DMS53 treated with DMSO at 0.1 percent for 48 hours (cell line): ENCODE measurements around the gene HOOK1.

ENCODE experiments used
- DNase-seq: peaks from one replicate; lab custom pipeline; 2025; ENCODE audit not compliant: unreplicated experiment; lab: John Stamatoyannopoulos, UW

Gene HOOK1

DNA sequence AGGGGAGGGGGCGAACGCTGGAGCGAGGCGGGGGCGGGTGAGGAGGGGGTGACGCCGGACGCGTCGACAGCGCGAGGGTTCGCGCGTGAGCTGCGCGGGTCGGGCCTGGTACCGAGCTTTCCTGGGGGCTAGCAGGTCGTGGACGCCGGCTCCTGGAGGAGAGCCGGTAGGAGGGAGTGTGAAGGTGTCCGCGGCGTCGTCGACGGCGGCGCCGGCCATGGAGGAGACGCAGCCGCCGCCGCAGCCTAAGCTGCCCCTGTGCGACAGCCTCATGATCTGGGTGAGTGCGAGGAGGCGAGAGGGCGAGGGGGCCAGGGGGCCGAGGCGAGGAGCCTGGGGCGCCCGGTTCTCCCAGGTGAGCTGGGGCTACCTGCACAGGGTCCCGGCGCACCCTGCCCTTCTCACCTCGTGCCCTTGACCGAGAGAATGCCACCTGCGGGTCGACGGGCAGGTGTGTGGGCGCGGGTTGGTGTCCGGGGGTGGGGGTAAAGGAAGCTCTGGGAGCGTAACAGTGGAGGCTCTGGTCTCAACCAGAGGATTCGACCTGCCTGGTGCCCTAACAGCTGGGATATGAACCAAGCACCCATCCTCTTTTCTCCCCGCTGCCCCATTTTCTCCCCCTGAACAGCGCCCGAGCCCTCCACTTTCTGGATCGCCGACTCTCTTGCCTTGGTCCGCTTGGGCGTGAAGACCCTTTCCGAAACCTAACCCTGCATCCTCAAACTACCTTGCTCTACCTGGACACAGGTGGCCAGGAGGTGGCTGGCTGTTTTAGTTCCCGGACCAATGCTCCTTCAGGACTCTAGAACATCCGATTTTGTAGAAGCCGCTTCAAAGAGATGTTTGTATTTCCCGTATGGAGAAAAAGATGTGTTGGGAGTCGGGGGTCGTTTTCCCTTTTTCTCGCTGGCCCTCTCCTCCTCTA, at the start of gene HOOK1:
HOOK1 (plus strand) TSS at position 49 of the 925 bp plus-strand sequence; CDS start at position 218, 169 bp downstream.
- DNase-seq = peak; percentile 86

DNA sequence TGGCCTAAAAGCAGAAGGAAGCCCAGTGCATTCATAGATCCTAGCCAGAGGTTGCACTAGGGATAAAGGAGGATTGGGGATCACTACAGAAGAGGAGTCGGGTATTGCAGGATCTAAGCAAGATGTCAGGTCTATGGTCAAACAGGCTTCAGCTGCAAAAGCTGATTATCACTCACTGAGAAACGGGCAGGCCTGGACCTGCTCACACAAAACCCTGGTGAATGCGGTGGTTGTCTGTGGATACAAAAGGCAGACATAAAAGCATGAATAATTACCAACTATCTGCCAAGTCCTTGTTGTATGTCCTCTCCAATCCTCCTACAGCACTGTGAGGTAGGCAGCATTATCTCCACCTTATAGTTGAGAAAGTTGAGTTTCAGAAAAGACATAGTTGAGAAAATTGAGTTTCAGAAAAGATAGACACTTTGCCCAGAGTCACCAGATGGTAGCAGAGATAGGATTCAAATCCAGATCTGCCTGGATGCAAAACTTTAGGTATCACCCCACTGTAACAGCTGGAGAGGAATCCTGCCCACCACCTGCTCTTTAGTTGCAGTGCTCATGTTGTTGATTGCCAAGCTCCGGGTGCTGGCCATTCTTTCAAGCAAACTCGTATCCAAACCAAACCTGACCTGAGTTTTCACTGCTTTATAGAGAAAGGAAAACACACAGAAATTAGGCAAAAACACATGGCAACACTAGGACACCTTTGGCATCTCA, 49.6 kb upstream of the HOOK1 start:
- no peak for DNase-seq

DNA sequence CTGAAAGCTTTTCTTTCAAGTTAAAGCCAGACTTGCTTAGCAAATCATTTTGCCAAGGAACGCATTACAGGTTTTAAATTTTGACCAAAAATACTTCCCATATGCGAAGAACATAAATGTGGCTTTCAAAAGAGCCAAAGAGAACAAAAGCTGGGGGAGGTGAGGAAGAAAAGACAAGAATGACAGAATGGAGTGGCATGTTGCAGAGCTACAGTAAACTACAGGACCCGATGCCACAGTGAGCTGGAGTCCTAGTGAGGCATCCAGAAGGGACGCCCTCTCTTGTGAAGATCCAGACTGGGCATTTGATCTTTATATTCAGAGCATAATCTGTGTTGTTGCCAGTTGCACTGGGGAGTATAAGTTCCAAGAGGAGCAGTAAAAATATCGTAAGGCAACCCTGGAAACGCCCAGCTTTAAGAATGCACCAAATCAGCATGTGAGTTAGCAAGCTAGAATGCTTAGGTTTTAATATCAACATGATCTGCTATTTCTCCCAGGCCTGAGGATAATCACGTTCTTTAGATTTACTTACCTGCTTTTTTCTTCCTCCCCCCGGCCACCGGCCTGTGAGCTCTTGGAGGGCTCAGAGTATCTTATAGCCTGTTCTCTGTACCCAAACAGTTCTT, 48.4 kb upstream of the HOOK1 start:
- DNase-seq = no peak

DNA sequence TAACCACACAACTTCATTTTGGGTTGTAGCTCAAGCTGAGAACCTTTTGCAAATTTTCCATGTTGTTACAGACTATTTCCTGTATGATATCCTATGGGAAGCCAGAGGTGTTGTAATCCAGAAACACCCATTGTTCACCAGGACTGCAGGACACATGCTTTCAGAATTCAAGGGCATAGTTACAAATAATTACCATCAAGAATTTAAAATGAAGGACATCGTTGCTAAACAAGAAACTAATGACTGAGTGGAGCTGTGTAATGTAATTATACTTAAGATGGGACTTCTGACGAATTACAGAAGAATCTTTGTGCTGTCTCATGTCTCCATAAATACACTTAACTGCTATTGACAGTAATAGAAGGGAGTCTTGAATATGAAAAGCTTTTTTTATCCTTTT, 47.6 kb upstream of the HOOK1 start:
- no peak for DNase-seq

DNA sequence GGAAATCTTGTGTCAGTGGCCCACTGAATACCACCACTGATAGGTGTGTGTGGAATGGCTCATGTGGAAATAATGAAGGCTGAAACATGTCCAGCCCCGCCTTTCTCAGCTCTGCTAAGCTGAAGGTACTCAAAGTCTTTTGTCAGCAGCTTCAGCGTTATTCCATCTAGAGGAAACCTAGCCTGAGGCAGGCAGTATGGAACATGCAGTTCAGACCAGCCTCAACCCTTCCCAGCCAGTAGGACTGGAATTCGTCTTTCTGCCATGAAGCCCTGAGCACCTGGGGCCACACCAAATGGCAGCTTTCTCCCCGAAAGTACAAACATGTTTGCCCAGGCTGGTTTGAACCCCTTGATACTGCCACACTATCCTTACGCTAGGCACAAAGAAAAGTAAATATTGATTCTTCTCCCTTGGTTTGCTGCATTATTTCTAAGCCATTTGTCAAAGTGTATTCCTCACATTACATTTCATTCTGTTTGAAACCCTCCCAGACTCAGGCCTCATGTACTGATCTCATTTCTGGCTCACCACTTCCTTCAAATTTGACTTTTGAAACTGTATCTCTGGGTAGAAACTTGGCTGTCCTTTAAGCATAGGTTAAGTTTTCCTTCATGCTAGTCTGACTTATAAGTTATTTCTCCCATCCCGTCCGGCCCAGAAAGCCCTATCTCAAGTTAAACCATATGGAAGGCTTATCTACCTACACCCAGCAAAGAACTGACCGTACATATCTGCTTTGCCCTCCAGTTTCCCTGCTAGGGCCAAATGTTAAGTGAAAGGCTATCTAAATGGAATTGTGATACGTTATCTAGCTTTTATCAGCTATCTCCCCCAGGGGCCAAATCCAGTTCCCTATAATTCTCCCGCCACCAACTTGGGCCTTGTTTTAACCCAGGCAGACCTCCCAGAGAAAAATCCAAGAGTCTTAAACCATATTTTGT, 45.7 kb upstream of the HOOK1 start:
- DNase-seq = peak; percentile 88

DNA sequence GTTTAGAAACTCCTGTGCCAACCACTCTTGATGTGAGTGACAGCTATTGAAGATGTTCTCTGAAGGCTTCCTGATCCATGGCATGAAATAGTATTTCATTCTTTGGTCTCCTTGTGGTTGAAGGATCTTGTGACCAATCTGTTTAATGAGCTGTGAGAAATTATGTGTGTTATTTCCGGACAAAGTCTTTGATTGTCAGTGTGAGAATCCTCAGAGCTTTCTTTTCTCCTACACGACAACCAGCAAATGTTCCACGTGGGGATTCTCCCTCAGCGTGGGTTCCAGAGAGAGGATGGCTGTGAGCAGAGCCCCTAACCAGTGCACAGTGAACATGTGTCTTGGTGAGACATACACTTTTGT, 45.0 kb upstream of the HOOK1 start:
- no peak for DNase-seq

DNA sequence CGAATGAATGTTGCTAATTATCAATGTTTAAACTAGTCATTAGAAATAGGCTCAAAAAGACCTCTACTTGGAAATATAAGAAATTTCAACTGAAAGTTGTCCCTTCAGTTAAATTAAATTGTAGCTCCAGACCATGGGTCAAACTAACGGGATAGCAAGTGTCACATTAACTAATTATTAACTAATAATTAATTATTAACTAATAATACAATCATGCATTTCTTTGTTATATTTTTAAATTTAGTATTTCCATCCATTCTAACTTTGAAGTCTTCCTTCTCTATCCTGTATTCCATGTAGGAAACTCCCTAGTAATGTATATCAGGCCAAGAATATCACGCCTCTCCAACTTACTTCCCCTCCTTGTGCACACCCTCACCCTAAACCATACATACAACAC, 43.4 kb upstream of the HOOK1 start:
- no peak for DNase-seq

DNA sequence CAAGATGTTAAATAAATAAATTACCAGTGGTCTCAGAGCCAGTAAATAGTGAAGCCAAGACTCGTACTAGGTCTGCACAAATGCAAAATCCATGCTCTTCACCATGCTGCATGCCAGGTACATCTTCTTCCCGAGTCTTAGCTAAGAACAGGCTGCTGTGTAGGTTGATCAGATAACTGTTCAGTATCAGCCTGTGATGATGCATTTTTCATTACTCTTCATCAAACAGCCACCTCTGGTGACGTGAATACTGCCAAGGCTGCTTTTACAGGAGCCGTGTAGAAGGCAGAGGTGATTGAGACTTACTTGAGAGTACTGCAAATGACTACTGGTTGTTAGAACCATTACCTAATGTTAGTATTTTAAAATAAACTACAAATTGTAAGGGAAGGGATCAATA, 39.3 kb upstream of the HOOK1 start:
- no peak for DNase-seq

DNA sequence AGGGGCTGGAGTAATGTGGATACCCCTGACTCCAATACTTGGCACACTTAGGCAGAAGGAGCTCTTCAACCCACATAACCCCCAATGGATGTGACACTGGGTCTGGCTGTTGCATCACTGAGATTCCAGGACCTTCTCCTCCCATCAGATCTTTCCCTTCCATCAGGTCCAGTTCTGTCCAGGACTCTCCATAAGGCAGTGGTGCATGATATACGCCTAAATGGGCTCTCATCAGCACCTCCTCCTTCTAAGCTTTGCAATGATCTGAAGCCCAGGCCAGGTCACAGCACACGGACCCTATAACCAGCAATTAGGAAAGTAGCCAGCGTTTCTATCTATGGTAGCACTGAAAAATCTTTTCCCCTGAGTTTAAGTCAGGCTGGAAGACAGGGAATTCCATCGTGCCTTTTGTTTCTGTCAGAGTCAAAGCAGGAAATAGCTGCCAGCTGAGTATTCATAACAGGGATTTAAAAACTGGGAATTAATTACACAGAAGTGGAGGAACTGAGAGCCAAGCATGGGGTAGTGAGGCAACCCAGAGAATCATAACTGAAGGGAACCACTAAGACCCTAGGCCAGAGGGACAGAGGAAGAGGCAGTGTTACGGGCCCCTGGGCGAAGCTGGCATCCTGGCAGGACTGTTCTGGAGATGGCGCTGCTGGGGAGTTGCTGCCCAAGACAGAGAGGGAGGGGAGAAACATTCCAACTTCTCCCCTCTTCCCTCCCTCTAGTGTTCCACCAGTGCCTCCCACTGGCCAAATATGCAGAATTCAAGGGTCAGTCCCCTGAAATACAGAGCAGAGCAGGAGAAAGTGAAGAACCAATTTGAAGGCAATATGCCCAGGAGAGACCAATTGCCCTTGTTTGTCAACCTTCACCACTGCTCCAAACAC, 37.5 kb upstream of the HOOK1 start:
- no peak for DNase-seq

DNA sequence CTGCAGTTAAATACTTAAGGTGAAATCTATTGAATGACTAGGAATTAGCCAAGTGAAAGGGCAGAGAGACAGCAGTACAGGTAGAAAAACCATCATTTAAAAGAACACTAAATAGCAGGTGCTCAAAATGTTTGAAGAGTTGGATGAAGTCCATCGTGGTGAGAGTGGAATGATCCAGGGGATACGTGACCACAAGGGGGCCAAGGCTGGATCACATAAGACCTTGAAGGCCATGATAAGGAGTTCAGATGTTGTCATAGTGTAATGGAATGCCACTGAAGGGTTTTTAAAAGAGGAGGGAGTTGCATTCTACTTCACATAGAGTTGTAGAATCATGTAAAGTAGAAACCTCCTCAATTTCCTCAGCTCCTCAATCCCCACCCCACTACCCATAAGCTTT, 34.8 kb upstream of the HOOK1 start:
- DNase-seq = no peak

DNA sequence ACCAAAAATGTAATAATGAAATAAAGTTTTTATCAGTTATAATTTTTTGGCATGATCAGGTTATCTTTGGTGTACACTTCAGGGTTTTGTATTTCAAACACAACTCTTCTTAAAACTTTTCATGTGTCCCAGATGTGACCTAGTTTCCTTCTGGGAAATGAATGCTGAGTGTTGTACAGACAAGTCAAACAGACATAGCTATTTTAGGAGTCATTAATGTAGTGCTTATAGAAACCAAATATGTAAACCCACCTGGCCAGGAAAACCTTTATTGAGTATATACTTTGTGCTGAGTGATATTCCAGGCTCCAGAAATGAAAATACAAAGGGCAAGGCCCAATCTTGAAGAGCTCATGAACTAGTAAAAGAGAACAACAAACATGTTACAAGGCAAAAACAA, 25.9 kb upstream of the HOOK1 start:
- no peak for DNase-seq

DNA sequence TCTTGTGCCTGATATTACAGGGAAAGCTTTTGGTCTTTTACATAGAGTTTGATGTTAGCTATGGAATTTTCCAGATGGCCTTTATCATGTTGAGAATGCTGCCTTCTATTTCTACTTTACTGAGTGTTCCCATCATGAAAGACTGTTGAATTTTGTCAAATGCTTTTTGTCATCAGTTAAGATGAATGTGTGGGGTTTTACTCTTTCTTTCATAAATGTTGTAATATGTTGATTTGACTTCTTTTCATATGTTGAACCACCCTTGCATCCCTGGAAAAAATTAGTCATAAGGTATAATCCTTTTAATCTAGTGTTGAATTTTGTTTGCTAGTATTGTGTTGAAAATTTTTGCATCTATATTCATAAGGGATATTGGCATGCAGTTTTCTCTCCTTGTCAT, 16.1 kb upstream of the HOOK1 start:
- no peak for DNase-seq

DNA sequence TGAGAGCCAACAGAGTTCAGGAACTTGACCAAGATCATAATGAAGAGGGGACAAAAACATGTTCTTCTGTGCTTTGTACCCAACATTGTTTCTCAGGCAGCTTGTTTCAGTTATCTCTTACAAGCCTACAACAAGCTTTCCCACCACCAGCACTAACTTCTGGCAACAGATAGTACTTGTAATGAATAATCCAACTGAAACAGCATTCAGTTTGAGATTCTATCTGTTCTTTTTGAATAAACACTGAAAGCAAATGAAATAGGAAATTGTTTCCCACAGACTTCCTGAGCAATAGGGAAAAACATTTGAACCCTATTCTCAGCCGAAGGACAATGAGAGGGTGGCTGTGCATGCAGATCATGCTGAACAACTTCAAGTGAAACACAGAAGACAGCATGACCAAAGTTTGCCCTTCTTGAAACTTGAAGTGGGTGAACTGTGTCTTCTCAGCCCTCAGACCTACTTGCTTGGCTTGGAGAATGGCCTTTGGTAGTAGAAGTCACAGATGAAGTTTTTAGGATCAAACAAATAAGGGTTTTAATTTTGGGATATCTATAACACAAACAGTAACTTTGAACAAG, 11.2 kb upstream of the HOOK1 start:
- no peak for DNase-seq

DNA sequence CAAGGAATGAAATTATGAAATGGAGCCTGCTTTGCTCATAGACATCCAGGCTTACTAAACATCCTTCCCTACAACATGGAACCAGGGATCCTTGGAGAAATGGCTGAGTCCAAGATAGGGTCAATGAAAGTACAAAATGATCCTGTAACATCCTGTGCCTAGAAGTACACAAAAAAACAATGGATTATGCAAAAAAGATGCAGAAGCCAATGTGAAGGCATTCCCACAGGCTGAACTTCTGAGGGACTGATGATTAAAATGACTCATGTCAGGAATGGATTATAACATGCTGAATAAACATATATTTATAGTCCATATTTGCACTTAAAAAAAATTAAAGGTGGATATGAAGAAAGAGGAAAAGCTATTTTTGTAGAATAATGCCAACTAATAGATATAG, 10.4 kb upstream of the HOOK1 start:
- DNase-seq = no peak

DNA sequence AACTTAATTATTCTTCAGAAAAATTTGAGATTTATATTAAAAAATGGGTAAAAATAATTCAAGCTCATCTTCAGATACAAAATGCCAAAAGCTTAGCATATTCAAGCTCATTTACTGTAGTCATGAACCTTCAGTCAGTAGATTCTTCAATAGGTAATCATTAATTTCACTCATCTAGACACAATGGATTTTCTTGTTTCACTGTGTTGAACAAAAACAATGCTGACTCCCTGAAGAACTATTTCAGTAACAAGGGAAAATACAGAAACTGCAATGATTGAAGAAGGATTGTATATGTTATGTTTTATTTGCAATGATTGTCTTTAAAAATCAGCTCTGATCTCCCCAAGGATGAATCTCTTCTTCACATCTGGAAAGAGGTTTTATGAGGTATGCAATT, 9.2 kb upstream of the HOOK1 start:
- no peak for DNase-seq

DNA sequence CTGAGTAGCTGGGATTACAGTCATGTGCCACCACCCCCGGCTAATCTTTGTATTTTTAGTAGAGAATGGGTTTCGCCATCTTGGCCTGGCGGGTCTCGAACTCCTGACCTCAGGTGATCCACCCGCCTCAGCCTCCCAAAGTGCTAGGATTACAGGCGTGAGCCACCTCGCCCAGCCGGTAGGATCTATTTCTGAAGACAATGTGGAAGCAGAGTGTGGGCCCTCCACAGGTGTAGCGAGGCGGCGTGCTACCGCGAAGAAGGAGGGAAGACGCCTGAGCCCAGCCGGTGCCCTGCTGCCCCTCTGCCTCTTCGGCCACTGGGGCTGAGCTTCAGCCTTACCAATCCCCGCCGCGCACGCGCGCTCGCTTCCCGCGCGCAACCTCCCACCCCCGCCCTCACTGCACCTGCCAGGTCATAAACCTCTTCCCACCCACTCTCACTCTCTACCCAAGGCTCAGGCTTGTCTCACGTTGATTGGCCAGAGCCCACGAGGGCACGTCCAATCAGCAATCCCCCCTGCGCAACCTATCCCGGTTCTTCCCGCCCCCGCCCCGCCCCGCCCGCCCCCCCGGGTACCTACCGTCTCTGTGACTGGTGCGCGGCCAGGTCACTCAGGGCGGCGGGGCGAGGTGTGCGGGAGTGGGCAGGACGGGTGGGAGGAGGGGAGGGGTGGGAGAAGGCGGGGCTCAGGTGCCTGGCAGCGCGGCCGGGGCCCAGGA, 409 bp upstream of the HOOK1 start:
- DNase-seq = peak; percentile 99

DNA sequence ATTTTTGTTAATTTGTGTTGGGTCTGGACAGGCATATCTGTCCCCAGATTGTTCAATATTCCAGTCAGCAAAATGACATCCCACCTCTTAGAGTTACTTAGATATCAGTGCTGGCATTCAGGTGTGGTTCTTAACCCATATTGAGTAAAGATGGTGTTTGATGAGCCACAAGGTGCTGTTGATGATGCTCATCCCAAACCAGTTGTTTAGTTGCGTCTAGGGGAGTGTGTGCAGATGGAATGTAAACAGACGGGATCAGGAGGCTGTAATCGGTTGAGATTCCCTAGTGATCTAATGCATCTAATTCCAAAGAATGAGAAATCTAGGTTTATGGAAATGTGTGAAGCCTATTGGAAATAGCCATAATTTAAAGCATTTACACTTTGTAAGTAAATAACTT, 1.1 kb downstream of the HOOK1 start:
- DNase-seq = peak; percentile 32

DNA sequence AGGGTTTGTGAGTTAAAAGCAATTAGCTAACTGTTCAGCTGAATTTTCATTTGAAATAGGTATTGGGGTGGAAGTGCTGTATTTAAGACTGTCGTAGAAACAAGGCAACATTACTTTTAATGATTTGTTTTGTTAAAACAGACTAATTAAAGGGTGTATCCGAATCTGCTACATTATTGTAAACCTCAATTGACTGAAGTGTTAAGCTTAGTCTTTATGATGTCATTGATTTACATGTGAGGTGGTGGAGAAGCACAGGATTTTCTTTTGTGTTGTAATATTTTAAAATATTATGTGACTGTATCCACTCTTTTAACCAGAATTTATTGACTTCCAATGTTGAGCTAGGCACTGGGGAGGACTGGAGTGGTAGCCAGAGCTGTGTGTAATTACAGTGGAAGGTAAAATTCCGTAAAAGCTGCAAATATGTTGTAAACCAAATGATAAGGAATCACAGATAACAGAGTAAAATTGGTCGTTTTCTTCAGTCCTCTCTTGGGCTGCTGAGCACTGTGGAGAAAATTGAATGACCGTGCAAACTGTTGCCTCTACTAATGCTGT, 1.6 kb downstream of the HOOK1 start:
- DNase-seq = no peak
